ENCODE data around the gene CDH22.

Gene CDH22

DNA sequence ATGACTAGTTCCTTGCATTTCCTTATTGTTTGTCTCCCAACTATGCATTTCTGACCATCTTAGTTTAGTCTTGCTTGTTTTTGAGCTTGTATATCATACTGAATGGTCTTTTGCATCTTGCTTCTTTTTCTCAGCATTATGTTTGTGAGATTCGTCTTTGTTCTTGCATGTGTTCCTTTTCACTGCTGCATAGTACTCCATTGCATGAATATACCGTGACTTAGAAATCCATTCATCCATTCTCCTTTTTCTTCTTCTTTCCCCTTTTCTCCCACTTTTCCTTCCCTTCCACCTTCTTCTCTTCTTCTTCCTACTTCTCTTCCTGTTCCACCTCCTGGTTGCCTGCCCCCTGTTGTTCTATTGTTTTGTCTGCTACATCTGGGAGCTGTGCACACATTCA, 42.8 kb downstream of the CDH22 start:
- no peak for DNase-seq

DNA sequence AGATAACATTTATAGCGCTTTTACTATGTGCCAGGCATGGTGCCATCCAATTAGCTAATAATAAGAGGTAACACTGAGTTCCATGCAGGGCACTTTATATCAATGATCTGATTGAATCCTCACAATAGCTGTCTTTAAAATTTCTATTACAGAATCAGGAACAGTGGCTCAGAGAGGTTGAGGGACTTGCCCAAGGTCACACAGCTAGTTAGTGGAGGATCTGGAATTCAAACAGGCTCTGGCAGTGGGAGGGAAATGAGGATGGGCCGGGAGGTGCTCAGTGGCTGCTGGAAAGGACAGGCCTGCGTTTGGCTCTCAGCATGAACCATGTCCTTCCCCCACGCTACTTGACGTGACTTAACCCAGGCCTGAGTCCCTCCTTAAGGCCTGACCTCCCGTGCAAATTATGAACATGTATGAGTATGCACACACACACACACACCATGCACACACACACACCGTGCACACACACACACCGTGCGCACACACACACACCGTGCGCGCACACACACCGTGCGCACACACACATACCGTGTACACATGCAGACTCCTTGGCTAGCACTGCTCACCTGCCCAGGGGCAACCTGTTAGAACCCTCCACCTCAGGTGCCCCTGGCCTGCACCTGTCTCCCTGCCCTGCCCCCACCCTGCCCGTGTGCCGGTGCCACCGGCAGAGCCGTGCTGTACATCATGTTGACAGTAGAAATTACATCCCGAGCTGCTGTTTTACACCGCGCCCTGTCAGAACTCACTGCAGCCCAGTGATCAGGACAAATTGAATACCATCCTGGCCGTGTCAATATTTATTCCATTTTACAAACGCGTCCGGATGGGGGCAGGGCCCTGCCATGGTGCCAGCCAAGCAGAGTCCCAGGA, 43.7 kb downstream of the CDH22 start:
- DNase-seq, result no peak

DNA sequence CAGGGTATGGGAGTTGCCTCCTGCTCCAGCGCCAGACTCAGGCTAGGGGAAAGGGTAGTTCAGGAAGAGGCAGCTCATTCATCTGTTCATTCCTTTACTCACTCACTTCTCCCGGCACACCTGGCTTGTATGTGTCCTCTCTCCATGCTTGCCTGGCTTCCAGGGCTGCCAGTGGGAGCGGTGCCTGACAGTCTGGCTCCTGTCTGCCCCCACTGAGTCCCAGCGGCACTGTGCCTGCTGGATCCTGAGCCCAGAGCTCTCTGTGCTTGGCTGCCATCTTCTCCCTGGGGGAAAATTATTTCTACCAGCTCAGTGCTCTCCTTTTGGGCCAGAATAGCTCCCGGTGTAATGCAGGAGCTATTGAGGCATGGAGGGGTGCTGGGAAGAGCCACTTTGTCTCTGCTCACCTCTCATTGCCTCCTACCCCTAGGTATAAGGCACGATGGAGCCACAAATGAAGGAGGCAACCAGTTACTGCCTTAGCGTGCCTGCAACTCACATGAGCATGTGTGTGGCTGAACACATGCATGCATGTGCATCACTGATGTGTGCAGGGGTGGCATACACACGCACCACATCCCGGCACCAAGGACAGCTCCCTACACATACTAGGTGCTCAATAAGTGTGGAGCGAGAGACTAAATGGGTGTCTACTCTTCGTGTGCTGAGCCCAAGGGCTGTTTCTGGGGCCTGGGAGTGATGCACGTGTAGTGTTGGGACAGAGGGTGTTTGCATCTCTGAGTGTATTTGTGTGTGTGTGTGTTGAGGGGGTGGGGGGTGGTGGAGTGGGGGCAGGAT, 46.6 kb downstream of the CDH22 start:
- no peak for DNase-seq

DNA sequence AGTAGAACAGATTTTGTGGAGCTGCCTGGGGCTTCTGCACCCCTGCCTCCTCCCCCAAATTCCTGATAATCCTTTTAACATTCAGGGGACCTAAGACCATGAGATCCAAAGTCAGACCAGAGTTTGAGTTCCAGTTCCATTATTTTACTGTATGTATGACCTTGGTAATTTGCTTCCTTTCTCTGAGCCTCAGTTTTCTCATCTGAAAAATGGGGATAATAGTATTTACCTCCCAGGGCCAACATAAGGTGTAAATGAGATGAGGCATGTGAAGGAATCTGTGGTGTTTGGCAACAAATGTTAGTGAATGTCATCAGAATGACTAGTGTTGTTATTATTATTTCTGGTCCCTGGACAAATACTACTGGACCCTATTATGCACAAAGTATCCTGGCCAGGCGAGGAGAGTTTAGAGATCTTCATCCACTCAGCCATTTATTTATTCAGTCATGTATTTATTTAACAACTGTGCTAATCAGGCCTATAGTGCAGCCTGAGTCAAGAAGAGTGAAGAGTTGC, 47.3 kb downstream of the CDH22 start:
- no peak for DNase-seq

DNA sequence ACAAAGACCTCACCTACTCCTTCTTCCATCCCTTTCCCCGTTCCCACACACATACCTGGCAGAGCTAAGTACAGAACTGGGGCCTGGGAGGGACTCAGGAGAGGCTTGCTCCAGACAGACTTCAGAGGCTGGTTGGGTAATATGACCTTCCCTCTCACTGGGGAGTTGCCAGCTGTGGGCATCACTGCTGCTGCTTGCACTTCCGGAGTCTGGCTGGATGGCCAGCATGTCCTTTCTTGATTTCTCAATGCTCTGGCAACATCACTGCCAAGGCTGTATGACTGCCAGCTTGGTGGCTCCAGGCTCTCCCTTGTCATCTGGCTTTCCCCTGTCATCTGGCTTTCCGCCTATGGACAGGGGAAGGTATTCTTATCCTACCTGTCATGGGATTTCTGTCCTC, 47.8 kb downstream of the CDH22 start:
- DNase-seq, result no peak

DNA sequence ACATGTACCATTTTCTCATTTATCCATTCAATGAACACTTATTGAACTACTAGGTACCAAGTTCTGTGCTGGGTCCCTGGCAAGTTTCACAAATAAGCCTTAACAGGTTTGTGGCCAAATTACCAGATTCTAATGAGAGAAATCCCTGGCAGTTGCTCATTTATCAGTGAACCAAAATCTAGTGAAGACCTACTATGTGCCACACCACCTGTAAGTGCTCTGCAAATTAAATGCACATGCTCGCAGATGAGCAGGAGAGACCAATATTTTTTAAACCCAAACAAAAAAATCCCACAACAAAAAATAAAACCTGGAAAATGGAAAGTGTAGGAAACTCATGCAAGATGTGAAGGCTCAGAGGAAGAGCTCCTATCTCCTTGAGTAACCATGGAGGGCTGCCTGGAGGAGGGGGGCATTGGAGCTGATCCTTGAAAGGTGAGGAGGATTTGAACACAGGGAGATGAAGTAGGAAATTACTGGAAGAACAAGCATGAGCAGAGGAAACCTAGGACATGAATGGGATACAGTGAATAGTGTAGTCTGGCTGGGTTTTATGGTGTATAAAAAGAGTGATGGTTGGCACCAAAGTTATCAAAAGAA, 48.9 kb downstream of the CDH22 start:
- no peak for DNase-seq

DNA sequence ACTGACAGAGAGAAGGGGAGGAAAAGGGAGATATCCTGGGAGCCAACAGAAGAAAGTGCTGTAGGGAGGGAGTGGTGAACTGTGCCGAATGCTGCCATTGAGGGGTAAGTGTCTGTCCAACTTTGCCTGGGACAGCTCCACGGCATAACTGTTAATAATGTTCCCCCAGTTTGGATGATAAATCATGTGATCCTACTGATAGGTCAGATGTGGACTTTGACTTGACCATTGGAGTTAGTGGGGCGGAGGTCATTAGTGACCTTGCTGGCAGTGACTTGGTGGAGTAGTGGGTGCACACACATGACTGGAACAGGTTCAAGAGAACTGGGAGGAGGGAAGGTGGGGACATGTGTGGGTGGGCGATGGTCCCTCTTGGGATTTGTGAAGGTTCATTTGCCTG, 50.4 kb downstream of the CDH22 start:
- DNase-seq, result no peak

DNA sequence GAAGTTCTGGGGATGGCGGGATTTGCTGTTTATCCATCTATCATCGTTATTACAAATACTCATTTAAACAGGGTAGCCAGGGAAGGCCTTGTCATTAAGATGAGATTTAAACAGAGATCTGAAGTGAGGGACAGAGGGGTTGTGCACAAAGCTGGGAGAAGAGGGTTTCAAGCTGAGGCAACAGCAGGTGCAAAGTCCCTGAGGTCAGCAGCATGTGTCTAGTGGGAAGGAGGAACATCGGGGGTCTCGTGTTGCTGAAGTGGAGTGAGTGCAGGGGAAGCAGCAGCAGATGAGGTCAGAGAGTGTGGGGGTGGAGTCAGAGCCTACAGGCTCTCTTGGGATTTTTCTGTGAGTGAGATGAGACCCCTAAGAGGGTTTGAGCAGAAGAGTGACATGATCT, 52.0 kb downstream of the CDH22 start:
- DNase-seq, result no peak

DNA sequence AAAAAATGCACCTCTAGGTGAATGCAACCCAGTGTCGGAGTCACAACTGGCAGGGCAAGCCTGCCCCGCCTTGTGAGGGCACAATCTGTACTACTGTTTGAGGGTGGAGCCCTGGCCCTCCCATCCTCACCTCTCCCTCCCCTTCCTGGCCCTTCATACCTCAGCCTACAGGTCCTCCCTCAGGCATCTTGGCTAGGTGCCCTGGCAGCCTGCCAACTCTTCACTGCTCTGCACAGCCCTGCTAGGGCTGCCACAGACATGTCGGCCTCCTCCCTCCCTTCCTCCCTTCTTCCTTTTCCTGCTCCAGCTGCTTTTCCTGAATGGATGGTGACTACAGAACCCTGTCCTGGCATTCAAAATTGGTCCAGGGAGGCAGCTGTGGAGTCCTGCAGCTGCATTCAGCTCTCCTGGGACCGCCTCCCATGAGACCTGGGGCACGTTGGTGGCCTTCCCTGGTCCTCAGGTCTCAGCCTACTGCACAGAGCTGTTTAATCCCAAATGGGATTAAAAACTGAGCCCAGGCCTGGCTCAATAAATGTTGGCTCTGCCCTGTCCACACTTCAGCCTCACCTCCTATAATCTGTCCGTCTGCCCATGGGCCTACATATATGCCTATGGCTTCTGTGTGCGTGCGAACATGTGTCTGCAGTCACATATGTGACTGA, 52.7 kb downstream of the CDH22 start:
- peak in 1 of 2 donors; percentile 16 for DNase-seq

DNA sequence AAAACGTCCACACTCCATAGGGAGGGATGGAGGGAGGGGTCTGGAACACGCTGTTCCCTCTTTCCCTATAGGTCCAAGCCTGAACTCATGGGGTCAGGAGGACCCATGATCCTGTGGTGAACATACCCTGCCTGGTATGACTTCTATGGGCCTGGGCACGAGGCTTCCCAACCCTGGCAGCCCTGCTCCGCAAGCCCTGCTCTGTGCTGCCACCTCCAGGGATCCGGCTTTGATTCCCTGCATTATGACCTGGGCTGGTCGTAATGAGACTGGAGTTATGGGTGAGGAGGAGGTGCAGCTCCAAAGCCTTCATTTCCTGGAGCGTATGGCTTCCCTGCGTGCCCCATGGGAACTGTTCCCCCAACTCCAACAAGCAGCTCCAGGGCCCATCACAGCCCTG, 54.9 kb downstream of the CDH22 start:
- DNase-seq, result no peak

DNA sequence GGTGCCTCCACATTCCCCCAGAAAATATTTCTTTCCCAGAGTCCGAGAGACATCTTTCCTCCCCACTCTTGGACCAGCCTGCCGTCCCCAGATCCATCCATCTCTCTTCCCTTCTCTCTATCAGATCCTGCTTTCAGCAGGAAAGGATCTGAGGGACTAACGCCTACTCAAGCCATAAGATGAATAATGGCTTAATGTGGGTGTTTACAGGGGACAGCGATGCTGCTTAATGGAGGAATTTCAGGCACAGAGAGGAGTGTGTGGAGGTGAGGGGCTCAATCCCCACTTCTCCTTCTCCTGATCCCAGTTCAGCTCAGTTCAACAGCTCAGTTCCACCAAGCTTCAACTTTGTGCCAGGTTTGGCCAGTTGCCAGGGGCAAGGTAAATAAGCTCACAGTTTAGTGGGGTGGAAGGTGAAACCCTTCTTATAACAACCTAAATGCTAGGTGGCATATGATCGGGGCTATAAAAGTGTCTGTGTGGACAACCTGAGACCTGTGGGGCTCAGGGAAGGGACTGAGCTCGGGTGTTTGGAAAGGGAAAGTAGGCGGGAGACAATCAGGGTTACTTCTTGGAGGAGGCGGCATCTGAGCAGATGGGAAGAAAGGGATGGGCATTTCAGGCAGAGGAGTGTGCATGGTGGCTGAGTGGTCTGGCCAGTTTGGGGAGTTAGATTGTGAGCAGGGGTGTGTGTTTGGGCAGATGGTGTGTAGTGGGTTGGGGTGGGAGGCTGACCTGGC, 55.8 kb downstream of the CDH22 start:
- no peak for DNase-seq

DNA sequence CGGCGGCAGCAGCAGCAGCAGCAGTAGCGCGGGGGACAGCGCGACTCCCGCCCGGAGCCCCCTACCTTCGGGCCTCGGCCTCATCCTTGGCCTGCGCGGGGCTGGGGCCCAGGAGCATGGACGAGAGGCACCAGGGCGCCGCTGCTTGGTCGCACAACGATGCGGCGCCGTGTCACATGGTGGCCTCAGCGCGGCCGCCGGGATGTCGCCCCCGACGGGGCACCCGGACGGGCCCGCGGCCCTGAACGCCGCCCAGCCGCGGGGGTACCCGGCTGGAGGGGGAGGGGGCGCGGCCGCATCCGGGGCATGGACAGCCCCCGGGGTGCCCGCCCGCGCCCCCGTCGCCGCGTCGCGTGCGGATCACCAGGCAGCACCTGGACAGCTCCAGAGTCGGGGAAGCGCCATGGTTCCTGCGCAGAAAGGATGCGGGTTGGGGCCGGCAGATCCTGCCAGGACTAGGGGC, 57.1 kb downstream of the CDH22 start:
- DNase-seq, result no peak

DNA sequence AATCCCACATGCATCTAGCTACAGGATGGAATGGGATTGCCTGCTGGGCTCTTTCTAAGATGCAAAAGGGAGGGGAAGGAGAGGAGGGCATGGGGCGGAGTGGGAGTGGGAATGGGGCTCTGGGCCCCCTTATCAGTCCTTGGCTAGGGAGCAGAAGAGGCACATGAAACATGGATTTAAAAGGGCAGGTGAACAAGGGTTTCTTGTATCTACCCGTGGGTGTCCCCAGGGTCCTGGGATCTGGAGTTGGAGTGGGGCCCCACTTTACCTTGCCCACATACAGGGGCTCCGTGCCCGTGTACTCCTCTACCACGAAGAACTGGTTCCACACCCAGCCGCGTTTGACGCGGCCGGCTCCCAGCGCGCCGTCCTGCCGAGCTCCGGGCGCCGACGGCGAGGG, 57.5 kb downstream of the CDH22 start:
- no peak for DNase-seq

DNA sequence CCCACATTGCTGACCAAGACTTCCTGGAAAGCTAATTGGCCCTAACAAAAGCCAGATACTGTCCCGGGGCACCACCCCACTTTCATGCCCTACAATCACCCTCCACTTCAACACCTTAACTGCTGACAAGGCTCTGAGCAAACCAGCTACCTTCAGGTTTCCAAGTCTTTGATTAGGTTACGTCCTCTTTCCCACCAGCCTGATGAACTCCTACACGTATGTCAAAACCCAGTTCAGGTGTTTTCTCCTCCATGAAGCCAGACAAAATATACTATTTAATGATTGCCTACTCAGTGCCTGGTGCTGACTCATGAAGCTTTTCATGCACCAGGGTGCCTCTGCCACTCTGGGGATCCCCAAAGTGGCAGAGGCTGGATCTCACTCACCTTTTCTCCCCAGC, 58.6 kb downstream of the CDH22 start:
- DNase-seq, result no peak

DNA sequence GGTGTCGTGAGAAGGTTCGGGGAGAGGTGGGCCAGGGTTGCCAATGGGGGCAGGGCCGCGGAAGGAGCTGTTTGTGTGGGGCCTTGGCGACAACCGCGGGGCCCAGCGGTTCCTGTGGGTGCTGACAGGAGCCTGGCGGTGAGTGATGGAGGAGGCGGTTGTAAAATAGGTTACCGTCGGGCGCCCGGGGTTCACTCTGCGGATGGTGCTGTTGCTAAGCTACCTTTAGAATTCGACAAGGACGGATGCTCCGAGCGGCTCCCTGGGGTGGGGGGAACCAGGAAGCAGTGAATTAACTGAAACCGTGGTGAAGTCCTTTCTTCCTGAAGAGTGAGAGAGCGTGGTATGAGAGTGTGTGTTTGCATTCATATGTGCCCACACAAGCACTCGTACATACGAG, 61.7 kb downstream of the CDH22 start:
- peak in 1 of 2 donors; percentile 6 for DNase-seq

DNA sequence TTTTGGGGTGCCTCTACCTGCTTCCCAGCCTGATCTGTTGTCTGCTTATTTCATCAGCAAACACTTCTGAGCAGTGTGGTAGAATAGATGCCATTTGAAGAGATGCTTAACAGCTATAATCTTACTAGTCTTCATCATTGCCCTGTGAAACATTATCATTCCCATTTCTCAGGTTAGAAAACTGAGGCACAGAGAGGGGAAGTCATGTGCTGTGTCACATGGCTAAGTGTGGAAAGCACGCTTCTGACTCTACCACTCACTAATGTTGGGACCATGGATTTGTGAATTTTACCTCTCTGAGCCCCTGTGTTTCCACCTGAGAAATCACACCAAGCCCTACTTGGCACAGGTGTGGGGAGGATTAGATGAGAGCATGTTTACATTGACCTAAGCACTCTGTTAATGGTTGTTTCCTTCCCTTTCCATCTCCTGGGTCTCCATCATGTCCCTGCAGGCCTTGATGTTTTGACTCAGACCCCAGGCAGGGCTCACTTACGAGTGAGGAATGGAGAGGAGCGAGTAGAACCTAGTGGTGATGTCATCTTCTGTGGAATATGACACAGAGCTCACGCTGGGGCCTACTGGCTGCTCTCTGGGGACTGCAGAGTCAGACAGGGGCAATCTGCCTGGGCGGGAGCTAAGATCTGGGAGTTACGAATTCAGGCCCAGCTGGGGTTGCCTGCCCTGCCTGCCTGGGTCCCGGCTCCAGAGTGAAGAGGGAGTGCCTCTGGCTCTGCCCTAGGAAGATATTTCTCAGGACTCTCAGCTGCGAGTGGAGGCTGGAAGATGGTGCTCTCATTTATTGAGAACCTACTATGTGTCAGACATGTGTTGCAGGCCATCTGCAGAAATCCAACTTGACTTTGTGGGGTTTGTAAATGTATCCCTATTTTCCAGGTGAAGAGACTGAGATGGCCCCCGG, 64.3 kb downstream of the CDH22 start:
- DNase-seq, result no peak

DNA sequence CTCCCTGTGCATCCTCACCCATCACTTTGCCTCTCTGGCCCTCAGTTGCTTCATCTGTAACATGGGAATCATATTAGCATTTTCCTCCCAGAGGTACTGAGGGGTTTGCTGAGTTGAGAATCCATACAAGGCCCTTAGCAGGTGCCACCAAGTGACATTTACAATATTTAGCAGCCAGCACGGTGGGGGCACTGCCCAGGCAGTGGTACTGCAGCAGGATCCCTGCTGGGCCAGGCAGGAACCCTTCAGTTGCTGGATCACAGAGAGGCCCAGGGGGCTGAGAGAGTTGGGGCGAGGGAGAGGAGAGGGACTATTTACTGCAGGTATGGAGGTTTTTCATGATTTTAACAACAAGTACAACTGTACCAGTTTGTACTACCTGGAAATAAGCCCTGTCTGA, 65.9 kb downstream of the CDH22 start:
- no peak for DNase-seq

DNA sequence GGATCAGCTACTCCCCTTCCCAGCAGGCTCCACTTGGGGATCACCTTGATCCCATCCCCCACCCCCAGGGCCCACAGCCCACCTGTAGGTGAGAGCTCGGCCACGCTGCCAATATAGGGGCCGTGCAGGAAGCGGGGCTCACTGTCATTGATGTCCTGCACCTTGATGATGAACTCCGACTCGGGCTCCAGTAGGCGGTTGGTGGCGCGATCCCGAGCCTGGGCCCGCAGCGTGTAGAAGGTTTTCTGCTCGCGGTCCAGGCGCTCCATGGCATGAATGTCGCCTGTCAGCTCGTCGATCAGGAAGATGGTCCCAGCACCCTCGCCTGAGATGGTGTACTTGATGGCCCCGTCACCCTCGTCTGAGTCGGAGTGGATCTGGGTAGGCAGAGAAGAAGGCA, 67.4 kb downstream of the CDH22 start:
- DNase-seq, result no peak

DNA sequence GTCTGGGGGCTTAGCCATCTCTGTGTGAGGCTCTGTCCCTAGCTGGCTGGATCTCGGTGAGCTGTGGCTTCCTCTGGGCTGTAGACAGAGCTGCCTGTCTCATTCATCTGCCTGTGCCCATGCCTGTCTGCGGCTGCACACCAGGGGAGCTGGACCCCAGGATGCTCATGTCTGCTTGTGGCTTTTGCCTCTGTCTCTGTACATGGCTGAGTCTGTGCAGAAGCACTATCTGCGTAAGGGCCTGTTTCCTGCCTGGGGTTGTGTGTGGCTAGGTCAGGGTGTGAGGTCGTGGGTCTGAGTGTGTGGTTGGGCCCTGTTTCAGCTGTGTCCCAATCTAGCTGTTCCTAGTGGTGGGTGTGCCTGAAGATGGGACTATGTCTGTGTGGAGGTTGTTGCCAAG, 68.2 kb downstream of the CDH22 start:
- no peak for DNase-seq

DNA sequence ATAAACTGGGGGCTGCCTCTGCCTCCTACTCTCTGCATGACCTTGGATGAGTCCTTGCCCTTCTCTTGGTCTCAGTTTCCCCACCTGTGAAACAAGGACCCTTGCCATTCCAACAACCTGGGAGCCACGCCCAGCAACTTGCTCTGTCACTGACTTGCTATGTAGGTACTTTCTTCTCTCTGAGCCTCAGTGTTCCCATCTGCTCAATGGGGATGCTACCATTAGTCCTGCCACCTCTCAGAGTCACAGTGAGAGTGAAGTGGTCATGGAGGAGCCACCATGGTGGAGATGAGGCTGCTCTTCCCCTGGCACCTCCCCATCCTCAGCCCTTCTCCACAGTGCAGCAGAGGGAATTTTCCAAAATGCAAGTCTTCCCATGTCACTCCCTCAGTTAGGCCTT, 70.6 kb downstream of the CDH22 start:
- no peak for DNase-seq

DNA sequence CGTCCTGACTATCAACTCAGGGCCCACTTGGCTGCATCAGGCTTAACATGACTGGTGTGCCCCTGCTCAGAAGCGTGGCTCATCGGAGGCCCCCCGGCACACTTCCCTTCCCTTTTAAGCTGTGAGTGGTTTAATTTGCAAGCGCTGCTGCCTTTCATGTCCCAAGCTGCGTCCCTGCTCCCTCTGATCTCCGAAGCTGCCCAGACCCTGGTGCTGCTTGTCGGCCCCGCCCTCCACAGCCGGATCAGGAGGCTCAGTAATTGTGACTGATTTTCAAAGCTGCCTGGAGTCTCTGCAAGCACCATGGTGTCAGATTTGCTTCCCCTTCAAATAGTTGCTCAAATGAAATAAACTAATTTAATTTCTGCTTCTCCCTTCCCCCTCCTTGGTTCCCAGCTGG, 71.1 kb downstream of the CDH22 start:
- DNase-seq, result no peak
